ENCODE data around the gene FYN. TPM values are rescaled to one million over a fixed set of nuclear protein-coding genes. Genes with fewer than 3 reads are reported as not detected.

Gene FYN
- total RNA-seq, 2 donors from 2014 or later: 78.9 to 98.7 TPM

DNA sequence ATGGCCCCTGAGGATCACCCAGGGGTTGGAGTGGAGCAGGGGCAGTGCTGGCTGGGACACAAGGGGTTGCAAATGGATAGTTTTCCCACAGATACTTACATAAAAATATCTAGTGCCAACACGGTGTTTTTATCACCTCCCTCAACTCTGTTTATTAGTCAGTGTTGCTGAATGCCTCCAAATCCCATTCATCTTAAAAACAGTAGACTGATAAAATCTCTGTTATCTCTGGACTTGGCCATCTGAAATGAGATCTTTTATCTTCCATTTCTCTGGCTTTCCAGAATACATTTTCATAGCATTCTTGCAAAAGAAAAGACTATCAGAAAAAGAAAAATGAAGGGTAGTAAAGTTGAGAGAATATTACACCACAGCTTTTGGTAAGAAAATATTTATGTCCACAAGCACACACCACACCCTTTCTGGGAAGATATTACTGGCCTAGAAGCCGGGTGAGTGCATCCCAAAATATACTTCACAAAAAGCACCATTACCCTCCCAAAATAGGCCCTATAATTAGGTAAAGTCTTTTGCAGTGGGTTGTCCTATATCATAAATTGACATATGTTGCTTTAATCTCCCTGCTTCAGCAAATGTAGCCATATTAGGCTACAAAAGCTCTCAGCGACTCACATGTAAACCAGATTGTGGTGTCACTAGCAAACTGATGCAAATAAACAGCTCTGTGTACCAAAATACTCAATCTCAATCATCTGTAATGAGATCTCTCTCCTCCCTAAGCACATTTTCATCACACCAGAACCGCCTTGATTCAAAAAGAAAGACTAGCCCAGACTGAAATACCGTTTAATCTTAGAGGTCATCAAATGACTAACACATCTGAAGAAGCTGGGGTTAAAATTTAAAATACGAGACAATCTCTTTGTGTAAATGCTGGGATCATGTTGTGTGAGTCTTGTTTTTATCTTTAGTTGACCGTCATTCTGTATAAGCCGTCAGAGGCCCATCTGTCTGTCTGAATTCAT, 96.7 kb downstream of the FYN start:
- no peak for DNase-seq (ENCODE audit: low spot score)
- H3K4me1 ChIP-seq: peaks cover 0 to 54% of the 10 kb centered on the region in 2 donors
- peak overlapping the region; percentile 20 to 47 for H3K27ac ChIP-seq
- no peak overlapping the region for H3K4me3 ChIP-seq
- H3K36me3 ChIP-seq: no peaks in the 10 kb centered on the region
- H3K27me3 ChIP-seq: no peaks in the 10 kb centered on the region
- no peaks in the 10 kb centered on the region for H3K9me3 ChIP-seq
- TF ChIP-seq, protein P1, sequence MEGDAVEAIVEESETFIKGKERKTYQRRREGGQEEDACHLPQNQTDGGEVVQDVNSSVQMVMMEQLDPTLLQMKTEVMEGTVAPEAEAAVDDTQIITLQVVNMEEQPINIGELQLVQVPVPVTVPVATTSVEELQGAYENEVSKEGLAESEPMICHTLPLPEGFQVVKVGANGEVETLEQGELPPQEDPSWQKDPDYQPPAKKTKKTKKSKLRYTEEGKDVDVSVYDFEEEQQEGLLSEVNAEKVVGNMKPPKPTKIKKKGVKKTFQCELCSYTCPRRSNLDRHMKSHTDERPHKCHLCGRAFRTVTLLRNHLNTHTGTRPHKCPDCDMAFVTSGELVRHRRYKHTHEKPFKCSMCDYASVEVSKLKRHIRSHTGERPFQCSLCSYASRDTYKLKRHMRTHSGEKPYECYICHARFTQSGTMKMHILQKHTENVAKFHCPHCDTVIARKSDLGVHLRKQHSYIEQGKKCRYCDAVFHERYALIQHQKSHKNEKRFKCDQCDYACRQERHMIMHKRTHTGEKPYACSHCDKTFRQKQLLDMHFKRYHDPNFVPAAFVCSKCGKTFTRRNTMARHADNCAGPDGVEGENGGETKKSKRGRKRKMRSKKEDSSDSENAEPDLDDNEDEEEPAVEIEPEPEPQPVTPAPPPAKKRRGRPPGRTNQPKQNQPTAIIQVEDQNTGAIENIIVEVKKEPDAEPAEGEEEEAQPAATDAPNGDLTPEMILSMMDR (IDR thresholded peaks at IDR 0.05): no peak

DNA sequence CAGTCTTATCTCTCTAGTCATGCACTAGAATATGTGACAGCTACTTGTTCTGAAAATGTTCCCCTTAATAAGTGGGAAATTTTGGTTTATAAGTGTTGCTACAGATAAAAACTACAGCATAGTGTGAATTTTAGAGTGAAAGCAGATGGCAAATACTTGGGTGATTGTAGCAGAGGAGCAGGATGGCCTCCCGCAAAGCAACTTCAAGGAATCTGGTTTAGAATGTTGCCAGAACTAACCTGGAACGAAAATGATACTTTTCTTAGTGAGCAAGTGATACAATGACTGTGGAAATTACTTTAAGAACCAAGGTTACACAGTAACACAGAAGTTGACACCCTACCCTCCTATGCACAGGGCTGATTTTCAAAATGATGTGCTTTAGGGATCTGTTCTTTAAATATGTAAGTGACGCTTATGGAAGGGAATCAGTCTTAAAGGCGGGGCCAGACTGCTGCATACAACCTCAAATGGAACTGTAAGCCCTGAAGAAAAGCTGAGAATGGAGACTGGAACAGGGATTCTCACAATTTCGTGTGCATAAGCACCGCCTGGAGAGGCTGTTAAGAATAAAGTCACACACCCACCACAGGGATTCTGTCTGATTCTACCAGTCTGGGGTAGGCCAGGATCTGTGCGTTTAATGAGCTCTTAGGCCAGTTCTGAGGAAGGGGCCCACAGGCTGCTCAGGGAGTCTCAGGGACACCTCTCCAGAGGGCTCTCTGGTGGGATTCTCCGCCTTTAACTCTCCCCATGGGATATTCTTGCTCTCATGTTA, 97.9 kb downstream of the FYN start:
- H3K27ac ChIP-seq: peak overlapping the region in 1 of 2 donors; percentile 47

DNA sequence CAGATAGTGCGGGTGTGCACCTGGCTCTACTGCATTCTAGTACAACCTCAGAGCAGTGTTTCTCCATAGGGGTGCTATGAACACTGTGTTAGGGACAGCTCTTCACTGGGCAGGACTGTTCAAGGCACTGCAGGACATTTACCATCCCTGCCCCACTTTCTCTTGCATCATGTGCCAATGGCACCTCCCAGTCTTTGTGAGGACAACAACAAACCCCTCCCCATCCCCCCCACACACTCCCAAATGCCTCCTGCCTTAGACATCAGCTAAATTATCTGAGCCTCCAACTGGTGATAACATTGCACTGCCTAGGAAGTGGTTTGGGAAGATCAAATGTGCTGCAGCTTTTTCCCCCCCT, 98.9 kb downstream of the FYN start:
- H3K27me3 ChIP-seq: no peaks in the 10 kb centered on the region
- TF ChIP-seq, protein P1 (IDR thresholded peaks at IDR 0.05): no peak
- H3K36me3 ChIP-seq: no peaks in the 10 kb centered on the region
- no peak for DNase-seq (ENCODE audit: low spot score)
- no peak overlapping the region for H3K27ac ChIP-seq
- peaks cover 0 to 64% of the 10 kb centered on the region in 2 donors for H3K4me1 ChIP-seq
- no peak overlapping the region for H3K4me3 ChIP-seq
- H3K9me3 ChIP-seq: no peaks in the 10 kb centered on the region

More for the DNA sequence above, 97.9 kb downstream of the FYN start:
- H3K27me3 ChIP-seq: no peaks in the 10 kb centered on the region
- TF ChIP-seq, protein P1 (IDR thresholded peaks at IDR 0.05): no peak
- DNase-seq (ENCODE audit: low spot score): no peak
- no peaks in the 10 kb centered on the region for H3K9me3 ChIP-seq
- peaks cover 0 to 55% of the 10 kb centered on the region in 2 donors for H3K4me1 ChIP-seq
- H3K4me3 ChIP-seq: no peak overlapping the region
- no peaks in the 10 kb centered on the region for H3K36me3 ChIP-seq

DNA sequence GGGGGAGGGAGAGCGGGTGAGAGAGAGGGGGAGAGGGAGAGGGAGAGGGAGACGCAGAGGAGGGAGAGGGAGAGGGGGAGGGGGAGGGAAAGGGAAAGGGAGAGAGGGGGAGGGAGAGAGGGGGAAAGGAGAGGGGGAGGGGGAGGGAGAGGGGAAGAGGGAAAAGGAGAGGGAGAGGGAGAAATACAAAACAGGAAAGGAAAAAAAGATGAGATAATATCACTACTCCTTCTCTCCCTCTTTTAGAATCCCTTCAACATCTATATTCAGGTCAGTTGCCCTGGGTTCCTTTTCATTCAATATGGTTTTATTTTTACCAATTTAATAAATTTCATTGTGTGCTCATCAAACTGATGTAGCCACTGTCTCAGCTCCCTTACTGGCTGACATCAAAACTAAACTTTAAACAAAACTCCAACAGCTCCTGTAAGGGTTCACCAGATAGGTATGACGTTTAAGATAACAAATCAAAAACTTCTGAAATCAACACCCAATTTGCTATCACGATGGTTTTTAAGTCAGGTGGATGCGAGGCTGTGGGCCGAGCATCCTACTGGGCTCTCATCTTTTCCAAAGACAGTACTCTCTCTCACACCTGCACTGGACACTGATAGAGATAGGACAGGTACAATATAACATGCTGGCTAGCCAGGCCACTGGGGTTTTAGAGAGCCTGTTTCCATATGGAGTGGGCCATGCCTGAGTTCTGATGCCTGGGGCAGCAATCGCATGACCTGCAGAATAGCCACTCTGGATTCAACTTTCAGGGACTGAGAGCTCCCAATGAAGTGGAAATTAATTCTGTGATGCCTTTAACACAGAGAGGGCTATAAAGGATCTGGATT, 99.5 kb downstream of the FYN start:
- Histone ChIP-seq H3K4me1 (peaks cover 0 to 69% of the 10 kb centered on the region in 2 donors), H3K9me3 (no peaks in the 10 kb centered on the region), H3K27me3 (no peaks in the 10 kb centered on the region)

DNA sequence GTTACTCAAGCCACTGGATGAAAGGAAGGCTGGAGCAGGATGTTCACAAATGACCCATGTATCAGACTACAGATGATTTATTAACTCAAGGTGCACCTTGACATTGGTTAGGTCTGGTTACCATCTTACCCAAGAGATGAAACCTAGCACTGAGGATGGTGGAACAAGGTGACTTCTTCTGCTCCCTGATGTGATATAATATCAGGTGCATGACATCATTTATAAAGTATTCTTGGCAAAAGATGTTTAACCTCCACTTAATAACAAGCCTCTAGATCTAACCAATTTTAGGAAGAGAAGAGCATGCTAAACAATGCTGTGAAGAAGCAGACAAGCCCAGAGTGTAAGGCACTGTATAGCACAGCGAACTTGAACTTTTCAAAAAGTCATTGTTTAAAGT, 100.9 kb downstream of the FYN start:
- no peaks in the 10 kb centered on the region for H3K36me3 ChIP-seq
- no peak for DNase-seq (ENCODE audit: low spot score)
- peaks cover 0 to 65% of the 10 kb centered on the region in 2 donors for H3K4me1 ChIP-seq
- TF ChIP-seq, protein P1 (IDR thresholded peaks at IDR 0.05): no peak
- H3K4me3 ChIP-seq: no peak overlapping the region
- H3K27me3 ChIP-seq: no peaks in the 10 kb centered on the region
- H3K27ac ChIP-seq: no peak overlapping the region
- no peaks in the 10 kb centered on the region for H3K9me3 ChIP-seq

More for the DNA sequence above, 99.5 kb downstream of the FYN start:
- Histone ChIP-seq H3K27ac (no peak overlapping the region), H3K36me3 (no peaks in the 10 kb centered on the region), H3K4me3 (no peak overlapping the region)
- TF ChIP-seq, protein P1 (IDR thresholded peaks at IDR 0.05): no peak
- DNase-seq (ENCODE audit: low spot score): no peak
